Measurements from ENCODE around the gene IFITM5. TPM values are rescaled to one million over a fixed set of nuclear protein-coding genes. Genes with fewer than 3 reads are reported as not detected.
A peak's percentile ranks its signal among the peaks of the same experiment; 100 is the strongest.

The IFITM5 gene
- polyA plus RNA-seq, 3 donors, result not detected

DNA sequence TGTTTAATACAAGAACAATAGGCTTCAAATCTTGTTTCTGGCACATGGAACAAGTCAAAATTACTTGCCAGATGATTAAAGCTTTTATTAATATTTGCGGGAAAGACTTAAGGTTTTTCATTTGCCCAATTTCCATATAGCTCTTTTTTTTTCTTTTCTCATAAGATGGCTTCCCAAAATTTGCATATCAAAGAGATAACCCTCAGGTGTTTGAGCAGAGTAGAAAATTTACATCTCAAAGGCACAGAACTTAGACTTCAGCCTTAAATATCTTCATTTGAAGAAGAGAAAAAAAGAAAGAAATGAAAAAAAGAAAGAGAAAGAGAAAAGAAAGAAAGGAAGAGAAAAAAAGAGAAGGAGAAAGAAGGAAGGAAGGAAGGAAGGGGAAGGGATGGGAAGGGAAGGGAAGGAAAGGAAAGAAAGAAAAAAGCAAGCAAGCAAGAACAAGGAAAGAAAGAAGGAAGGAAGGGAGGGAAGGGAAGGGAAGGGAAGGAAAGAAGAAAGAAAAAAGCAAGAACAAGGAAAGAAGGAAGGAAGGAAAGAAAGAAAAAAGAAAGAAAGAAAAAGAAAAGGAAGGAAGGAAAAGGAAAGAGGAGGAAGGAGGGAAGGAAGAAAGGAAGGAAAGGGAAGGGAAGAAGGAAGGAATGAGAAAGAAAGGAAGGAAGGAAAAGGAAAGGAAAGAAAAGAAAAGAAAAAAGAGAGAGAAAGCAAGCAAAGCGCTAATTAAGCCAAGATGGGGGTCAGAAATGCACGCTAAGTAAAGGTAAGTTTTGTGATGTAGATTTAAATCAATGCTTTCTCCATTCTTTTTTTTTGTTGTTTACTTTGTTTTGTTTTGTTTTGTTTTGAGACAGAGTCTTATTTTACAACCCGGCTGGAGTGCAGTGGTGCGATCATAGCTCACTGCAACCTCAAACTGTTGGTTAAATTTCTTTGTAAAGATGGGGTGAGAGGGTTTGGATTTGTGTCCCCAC lies 41.5 kb upstream of the IFITM5 start:
- Mint-ChIP-seq H3K9me3 (peaks cover 0 to 4% (median 0%) of the 10 kb centered on the region in 7 donors), H3K4me1 (peaks cover 19% of the 10 kb centered on the region), H3K36me3 (no peaks in the 10 kb centered on the region), H3K27ac (peak overlapping the region in 2 of 7 donors; percentile 35 to 47), H3K4me3 (peak overlapping the region in 1 of 2 donors; percentile 48), H3K27me3 (ENCODE audit: low read depth in 3 of 3) (peaks cover 5 to 7% (median 7%) of the 10 kb centered on the region in 3 donors)
- no peaks in the 10 kb centered on the region for H4K20me1 ChIP-seq (ENCODE audit: insufficient read depth, low read length)
- H3K79me2 ChIP-seq (ENCODE audit: insufficient read depth, low read length), result no peaks in the 10 kb centered on the region
- intact Hi-C loops (cut with micrococcal nuclease), result no loop called here
- H3K4me2 ChIP-seq (replicated peaks; ENCODE audit: extremely low read depth, low read length, poor library complexity, severe bottlenecking), result no peak overlapping the region
- no peak overlapping the region for H2AFZ ChIP-seq (ENCODE audit: insufficient read depth, low read depth, low read length, poor library complexity, severe bottlenecking)
- no peak for DNase-seq
- no peaks in the 10 kb centered on the region for H3K9me3 ChIP-seq (replicated peaks in 1 of 2; ENCODE audit: control insufficient read depth in 1 of 2, insufficient read depth in 1 of 2, low read length in 2 of 2)
- no peaks in the 10 kb centered on the region for H3K36me3 ChIP-seq (replicated peaks in 1 of 2; ENCODE audit: control insufficient read depth in 1 of 2, insufficient read depth in 2 of 2, low read length in 2 of 2)
- 100% methylated on average over 3 of the region's 5 CpGs for WGBS (ENCODE audit: insufficient coverage)
- H3K9ac ChIP-seq (ENCODE audit: insufficient read depth, low read length, poor library complexity, severe bottlenecking), result no peak overlapping the region
- H3K27ac ChIP-seq (ENCODE audit: low read depth in 1 of 2, low read length in 2 of 2), result no peak overlapping the region
- peaks cover 11% of the 10 kb centered on the region in 2 donors for H3K4me1 ChIP-seq (ENCODE audit: control insufficient read depth in 1 of 2, insufficient read depth in 2 of 2, low read length in 2 of 2)
- TF ChIP-seq, protein P1, sequence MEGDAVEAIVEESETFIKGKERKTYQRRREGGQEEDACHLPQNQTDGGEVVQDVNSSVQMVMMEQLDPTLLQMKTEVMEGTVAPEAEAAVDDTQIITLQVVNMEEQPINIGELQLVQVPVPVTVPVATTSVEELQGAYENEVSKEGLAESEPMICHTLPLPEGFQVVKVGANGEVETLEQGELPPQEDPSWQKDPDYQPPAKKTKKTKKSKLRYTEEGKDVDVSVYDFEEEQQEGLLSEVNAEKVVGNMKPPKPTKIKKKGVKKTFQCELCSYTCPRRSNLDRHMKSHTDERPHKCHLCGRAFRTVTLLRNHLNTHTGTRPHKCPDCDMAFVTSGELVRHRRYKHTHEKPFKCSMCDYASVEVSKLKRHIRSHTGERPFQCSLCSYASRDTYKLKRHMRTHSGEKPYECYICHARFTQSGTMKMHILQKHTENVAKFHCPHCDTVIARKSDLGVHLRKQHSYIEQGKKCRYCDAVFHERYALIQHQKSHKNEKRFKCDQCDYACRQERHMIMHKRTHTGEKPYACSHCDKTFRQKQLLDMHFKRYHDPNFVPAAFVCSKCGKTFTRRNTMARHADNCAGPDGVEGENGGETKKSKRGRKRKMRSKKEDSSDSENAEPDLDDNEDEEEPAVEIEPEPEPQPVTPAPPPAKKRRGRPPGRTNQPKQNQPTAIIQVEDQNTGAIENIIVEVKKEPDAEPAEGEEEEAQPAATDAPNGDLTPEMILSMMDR (IDR thresholded peaks at IDR 0.05), result no peak
- no peaks in the 10 kb centered on the region for H3K27me3 ChIP-seq (ENCODE audit: control insufficient read depth in 2 of 2, insufficient read depth in 2 of 2, low read length in 2 of 2)
- H3K4me3 ChIP-seq (replicated peaks in 1 of 3; ENCODE audit: low read depth in 2 of 3, low read length in 3 of 3), result no peak overlapping the region

DNA sequence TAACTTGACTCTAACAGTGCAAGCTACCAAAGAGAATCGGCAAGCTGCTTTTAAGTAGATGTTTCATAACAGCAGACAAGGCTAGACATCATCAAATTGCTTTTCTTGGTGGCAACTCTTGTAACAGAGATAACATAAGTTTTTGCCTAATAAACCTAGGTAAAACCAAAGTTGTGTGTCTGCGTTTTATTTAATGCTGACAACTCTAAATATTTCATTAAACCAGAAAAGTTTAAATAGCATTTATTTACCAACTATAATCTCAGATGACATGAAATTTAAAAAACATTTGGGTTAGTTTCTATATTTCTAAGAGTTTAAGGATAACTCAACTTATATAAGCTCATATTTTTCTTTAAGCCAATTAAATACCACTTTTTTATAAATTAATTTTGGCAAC lies 40.6 kb upstream of the IFITM5 start:
- Mint-ChIP-seq H3K4me1 (peaks cover 24% of the 10 kb centered on the region), H3K27me3 (ENCODE audit: low read depth in 3 of 3) (peaks cover 6 to 8% (median 7%) of the 10 kb centered on the region in 3 donors)
- H3K4me2 ChIP-seq (replicated peaks; ENCODE audit: extremely low read depth, low read length, poor library complexity, severe bottlenecking), result no peak overlapping the region

More for the DNA sequence above, 40.6 kb upstream of the IFITM5 start:
- Histone ChIP-seq H3K9me3 (replicated peaks in 1 of 2; ENCODE audit: control insufficient read depth in 1 of 2, insufficient read depth in 1 of 2, low read length in 2 of 2) (no peaks in the 10 kb centered on the region), H3K27ac (ENCODE audit: low read depth in 1 of 2, low read length in 2 of 2) (no peak overlapping the region), H3K9ac (ENCODE audit: insufficient read depth, low read length, poor library complexity, severe bottlenecking) (no peak overlapping the region), H4K20me1 (ENCODE audit: insufficient read depth, low read length) (no peaks in the 10 kb centered on the region), H3K79me2 (ENCODE audit: insufficient read depth, low read length) (no peaks in the 10 kb centered on the region), H3K27me3 (ENCODE audit: control insufficient read depth in 2 of 2, insufficient read depth in 2 of 2, low read length in 2 of 2) (no peaks in the 10 kb centered on the region), H3K4me1 (ENCODE audit: control insufficient read depth in 1 of 2, insufficient read depth in 2 of 2, low read length in 2 of 2) (peaks cover 16 to 17% of the 10 kb centered on the region in 2 donors), H2AFZ (ENCODE audit: insufficient read depth, low read depth, low read length, poor library complexity, severe bottlenecking) (no peak overlapping the region), H3K4me3 (replicated peaks in 1 of 3; ENCODE audit: low read depth in 2 of 3, low read length in 3 of 3) (no peak overlapping the region), H3K36me3 (replicated peaks in 1 of 2; ENCODE audit: control insufficient read depth in 1 of 2, insufficient read depth in 2 of 2, low read length in 2 of 2) (no peaks in the 10 kb centered on the region)
- intact Hi-C loops (cut with micrococcal nuclease), result no loop called here
- WGBS (ENCODE audit: insufficient coverage), result 100% methylated on average over 1 of the region's 2 CpGs
- Mint-ChIP-seq H3K4me3 (no peak overlapping the region), H3K9me3 (peaks cover 0 to 4% (median 0%) of the 10 kb centered on the region in 7 donors), H3K36me3 (no peaks in the 10 kb centered on the region), H3K27ac (no peak overlapping the region)
- DNase-seq, result no peak
- TF ChIP-seq, protein P1 (IDR thresholded peaks at IDR 0.05), result no peak
